HG03039 (cell line): ENCODE results near the gene SCNM1.
"Not testable (repeated sequence)": the region's sequence is repeated elsewhere in the genome, so short reads cannot be mapped to it uniquely, and the experiment has no call there.

Experiments
- ATAC-seq: cut with Tn5 transposase; IDR thresholded peaks from one replicate; pipeline ENCODE4 v1.9.1; 2021; ENCODE audit warnings: mild to moderate bottlenecking, moderate library complexity; ENCODE audit not compliant: unreplicated experiment

The SCNM1 gene

DNA sequence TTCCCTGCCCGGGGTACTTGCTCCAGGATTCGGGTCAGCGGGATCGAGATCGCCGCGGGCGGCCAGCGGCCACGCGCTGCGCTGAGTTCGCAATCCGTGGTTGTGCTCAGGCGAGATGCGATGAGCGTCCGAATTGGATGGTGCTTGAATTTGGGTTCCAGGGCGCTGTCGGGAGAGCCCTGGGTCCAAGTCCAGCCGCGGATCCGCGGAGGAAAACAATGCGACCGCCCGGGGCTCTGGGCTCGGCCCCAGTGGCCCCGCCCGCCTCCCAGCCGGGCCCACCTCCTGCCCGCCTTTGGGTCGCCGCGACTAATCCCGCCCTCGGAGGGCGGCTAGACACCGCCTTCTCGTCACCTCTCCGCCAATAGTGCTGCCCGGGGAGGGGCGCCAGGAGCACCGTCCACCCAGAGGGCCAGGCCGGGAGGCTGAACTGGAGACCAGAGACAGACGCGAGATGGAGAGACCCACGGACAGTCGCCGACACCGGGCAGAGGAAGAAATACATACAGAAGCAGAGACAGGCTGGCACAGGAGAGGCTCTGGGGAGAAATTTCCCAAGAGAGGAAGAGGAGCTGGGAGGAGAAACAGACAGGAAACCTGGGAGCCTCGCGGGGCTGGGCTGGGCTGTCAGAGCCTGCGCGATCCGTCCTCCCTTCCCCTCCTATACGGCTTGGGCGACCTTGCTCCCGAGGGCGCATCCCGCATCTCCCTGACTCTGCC, 19.4 kb upstream of the SCNM1 start, which contains the start of gene SEMA6C:
SEMA6C (minus strand) TSS at position 220 of the 720 bp plus-strand sequence. CDS start 4,010 bp downstream, outside the sequence.
- ATAC-seq, result peak; percentile 98

DNA sequence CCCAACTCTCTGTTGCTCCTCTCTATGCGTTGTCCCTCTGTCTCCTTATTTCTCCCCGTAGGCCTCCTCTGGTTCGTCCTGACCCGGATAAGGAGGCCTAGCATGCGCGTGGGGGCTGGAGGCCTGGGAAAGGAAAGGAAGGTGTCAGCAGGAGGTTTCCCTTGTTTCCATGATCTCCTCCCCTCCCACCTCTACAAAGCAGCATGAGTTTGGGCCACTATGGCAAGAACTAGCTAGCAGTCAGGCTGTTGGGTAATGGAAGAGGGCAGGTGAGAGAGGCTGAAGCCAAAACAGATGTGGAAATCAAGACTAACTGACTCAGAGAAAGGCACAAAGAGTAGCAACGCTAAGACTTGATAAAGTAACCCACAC, 18.8 kb upstream of the SCNM1 start:
- no peak for ATAC-seq

DNA sequence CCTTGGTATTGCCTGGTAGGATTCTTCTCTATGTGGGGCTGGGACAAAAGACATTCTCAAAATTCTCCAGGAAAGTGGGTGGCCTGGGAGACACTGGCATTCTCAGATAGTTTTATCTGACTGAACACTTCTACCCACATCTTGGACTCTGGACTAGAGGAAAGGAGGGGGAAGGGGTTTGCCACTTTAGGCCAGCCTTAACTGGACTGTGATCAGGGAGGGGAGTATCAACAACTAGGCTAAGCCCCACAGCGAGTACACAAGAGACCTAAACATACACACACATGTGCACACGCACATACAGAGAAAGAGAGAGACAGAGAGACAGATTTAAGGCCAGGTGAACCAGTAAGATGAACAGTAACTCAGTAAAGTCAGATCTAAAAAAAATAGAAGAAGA, 18.3 kb upstream of the SCNM1 start:
- no peak for ATAC-seq

DNA sequence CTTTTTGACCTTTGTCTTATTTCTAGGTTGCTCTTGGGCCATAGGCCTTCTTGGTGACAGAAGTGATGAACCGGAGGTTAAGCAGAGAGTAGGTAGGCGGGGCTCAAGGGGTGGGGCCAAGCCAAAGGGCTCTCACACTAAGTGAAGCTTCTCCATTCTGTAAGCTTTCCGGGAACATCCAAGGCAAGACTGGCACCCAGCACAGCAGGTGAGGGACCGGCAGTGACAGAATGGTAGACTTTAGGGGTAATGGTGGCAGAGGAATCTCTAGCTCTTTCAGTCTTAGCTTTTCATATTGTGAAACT, 9.5 kb upstream of the SCNM1 start, which contains the start of gene TNFAIP8L2:
TNFAIP8L2 (plus strand) TSS at position 135 of the 305 bp plus-strand sequence. CDS start 2,049 bp downstream, outside the sequence.
- ATAC-seq, result no peak

DNA sequence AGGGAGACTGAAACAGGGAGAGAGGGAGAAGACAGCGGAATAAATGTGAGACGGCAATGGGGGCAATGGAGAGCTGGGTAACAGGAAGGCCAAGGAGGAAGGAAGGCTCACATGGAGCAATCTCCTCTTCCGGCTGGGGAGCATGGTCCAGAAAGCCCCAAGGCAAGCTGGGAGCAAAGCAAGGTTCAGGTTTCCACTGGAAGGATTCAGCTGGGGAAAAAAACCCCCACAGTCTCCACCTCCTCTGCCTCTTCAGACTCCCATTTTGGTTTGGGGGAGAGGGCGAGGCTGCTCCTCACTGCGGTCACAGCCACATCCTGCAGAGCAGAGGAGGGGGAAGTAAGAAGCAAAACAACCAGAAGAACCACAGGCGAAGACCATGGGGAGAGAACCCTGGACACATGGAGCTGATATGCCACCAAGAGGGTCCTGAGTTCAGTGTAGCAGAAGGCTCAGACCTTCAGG, 8.8 kb upstream of the SCNM1 start:
- no peak for ATAC-seq

DNA sequence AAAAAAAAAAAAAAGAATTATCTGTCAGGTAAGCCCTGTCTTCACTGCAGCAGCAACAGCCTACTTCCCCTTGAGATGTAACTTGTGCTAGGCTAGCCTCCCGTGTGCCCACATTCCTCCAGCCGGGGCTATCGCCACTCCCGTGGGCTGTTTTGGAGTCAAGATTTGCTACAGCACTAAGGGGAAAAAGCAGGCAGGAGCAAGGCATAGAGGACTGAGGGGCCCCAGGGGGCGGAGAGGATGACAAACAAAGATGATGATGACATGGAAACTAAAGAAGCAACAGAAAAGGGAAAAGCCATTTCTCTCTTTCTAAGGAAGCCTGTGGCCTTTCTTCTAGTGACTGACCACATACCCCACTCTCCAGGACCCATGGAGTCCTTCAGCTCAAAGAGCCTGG, 7.6 kb upstream of the SCNM1 start:
- no peak for ATAC-seq

DNA sequence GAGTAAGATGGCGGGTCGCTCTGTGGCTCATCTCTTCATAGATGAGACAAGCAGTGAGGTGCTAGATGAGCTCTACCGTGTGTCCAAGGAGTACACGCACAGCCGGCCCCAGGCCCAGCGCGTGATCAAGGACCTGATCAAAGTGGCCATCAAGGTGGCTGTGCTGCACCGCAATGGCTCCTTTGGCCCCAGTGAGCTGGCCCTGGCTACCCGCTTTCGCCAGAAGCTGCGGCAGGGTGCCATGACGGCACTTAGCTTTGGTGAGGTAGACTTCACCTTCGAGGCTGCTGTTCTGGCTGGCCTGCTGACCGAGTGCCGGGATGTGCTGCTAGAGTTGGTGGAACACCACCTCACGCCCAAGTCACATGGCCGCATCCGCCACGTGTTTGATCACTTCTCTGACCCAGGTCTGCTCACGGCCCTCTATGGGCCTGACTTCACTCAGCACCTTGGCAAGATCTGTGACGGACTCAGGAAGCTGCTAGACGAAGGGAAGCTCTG, 7.1 kb upstream of the SCNM1 start:
- ATAC-seq, result no peak

DNA sequence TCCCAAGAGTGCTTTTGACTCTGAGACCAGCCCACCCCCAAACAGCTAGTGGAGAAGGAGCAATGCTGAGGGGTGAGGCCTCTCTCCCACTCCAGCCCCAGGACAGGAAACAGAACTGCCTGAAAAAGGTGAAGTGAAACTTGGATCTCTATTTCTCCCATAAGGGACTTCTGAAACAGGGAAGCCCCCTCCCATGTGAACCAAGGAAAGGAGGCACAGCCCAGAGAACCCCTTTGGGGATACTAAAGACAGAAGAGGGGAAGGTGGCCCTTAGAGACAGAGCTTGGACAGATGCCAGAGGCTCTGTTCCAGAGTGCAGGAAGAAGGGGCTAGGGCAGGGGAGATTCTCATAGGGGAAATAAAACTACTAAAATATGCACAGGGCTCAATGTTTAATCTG, 6.6 kb upstream of the SCNM1 start:
- ATAC-seq, result no peak

DNA sequence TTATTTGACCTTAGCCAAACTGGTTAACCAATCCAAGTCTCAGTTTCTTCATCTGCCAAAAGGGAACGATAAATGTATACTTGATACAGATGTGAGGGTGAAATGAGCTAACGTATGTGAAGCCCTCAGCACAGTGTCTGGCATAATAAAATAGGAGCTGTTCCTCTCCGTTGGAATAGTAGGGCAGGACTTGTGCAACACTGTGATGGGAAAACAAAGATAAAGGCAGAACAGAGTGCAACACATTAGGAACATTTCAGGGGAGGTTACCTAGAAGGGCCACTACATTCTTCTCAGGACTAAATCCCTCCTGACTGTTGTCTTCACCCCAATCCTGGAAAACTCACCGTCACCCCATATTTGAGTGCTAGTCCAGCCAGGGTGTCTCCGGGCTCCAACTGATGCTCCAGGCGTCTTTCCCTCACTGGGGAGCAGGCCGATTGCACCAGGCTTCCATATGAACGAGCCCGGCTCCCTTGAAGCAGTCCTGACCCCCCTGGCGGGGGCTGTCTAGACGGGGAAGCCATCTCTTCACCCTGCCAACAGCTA, 1.1 kb upstream of the SCNM1 start:
- no peak for ATAC-seq

DNA sequence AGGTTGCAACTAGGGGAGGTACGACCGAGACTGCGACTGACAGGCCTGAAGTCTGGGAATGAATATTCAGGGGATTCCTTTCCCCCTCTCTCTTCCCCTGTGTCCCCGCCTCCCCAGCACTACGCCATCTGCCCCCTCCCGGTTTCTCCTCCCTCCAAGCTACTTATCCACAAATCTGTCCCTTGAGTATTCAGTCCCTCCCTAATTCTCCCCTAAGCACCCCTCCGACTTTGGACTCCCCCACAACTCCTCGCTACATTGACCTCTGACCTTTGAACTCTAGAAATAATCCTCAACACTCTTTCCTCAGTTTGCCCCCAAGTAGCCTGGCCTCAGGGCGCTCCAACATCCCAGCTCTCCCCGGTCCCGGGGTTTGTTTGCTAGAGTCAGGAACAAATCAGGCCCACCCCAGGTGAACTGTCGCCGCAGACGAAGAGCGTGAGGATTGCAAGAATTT, 635 bp upstream of the SCNM1 start:
- peak; percentile 8 for ATAC-seq

DNA sequence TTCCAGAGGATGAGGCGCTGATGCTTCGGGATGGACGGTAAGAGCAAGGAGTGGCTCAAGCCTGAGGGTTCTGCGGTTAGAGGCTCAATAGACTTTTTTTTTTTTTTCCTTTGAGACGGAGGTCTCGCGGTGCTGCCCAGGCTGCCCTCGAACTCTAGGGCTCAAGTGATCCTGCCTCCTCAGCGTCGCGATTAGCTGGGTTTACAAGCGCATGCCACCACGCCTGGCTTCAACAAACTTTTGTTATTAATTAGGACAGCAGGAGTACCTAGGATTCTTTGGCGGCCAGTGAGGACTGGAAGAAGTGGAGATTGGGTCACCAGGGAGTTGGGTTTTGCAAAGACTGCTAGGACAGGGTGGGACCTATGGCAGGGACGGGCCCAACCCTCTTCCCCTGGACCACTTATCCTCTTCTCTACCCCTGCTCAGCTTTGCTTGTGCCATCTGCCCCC, 587 bp downstream of the SCNM1 start:
- no peak for ATAC-seq

DNA sequence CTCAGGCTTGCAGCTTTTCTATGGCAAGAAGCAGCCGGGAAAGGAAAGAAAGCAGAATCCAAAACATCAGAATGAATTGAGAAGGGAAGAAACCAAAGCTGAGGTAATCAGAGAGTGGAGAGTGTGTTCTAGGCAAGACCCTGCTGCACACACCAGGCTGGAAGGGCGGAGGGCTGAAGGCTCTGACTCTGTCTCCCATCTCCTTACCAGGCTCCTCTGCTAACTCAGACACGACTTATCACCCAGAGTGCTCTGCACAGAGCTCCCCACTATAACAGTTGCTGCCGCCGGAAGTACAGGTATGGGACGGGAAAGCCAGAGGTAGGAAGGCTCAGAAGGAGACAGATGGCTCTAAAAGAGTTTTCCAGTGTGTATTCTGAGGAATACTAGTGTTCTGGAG, 1.2 kb downstream of the SCNM1 start:
- ATAC-seq, result no peak

DNA sequence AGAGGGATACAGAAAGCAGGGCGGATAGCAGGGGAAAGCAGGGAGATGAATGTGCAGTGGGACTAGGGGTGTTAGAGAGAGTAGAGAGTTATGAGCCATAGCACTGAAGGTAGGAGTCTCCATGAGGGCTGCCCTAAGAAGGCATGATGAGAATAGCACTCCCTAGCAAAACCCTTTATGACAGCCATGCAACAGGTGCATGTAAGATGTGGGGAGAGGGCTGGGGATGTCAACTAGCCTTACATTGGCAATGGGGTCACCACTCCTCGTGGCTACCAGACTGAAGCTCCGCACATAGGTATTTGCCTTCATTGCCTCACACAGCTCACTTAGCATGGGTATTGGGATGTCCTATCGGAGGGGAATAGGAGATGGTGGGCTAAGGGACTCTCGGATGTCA, 5.2 kb downstream of the SCNM1 start:
- ATAC-seq, result no peak

DNA sequence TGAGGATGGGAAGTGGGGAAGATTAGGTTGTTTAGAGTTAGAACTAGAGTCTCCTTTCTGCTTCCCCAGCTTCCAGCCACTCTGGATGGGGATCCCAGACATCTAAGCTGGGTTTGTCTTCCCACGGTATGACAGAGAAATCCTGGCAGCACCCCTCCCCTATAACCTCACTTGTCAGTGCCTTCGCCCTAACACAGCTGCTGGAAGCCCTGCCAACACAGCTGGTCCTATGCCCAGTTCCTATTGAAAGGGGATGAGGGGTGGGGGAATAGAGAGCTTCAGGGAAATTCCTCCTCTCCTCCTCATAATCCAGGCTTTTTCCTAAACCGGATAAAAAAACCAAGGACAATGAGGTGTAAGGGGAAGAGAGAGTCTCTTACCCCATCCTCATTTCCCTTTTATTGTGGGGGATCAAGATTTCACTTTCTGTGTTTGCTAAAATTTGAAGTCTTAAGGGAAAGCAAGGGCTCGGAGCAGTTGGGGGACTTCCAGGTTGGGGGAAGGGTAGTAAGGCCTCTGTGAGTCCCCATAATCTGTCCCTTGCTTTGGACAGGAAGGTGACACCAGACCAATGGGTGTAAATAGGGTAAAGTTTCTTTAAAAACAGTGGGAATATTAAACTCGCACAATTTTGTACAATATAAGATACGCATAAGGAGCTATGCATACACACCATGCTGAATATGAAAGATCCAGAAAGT, 9.2 kb downstream of the SCNM1 start:
- ATAC-seq, result no peak

DNA sequence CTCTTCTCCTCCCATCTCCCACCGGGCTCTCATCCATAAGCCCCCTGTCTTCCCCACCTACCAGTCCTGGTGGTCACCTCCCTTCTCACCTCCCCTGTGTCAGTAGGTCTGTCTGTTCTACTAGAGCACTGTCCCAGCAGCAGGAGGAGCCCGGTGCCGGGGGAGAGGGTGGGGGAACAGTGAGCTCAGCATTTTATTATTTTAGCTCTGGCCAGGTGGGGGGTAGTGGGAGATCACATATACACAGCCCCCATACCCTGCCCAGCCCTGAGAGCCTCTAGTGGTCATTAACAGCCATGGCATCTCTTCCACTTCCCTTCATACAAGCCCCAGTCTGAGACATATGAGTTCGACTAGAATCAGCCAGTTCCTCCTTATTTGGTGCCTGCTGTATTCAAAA, 9.9 kb downstream of the SCNM1 start, which contains the start of gene TMOD4:
TMOD4 (minus strand) TSS at position 119 of the 400 bp plus-strand sequence. CDS start 1,106 bp downstream, outside the sequence.
- no peak for ATAC-seq

DNA sequence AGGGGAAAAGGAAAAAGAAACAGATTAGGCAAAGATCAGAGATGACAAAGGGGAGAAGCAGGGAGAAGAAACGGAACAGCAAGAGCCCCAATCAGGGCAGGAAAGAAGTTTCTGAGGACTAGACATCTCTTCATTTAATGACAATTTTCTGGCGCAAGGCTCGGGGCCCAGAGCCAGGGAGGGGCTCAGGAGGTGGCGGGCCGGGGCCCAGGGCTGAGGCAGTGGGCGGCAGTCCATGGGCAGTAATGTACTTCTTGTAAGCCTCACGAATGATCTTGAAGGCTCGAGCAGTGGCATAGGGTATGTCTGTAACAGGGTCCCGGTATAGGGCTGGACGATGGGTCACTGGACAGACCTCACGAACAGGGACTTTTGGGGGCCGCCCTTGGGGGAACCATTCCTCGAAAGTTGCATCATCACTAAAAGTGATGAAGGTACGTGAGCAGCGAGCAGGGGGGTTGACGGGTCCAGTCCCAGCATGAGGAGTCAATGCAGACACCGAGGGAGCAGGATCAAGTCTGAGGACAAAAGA, 10.6 kb downstream of the SCNM1 start:
- ATAC-seq, result no peak

DNA sequence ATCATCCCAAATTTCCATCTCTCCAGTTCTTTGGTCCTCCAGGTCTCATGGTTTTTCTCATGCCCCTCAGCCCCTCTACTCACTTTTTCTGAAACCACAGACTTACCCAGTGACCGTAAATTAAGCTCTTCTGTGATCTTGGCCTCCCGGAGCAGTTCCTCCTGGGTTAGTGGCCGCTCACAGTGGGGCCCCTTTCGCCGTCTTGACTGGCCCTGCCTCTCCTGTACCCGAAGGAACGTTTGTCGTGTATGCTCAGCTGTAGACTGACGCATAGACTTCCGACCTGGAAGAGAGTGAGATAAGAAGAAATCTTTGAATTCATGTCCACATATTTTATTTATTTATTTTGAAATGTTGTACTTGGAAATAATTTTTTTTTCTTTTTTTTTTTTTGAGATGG, 18.3 kb downstream of the SCNM1 start:
- ATAC-seq, result no peak

DNA sequence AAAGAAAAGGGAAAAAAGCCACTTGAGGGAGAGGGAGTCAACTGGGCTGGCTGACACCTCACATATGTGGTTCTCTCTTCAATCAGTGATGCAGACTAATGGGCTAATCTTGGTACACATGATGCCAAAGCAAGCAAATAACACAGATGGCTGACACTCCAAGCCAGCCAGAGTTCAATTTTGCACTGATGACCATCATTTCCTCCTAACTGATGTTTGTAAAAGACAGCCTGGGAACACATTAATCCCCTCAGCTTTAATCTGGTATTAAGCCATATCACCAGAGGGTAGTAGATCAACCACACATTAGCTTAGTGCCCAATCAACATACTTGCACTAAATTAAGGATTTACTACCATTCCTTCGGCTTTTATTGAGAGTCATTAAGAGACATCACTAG, 21.3 kb downstream of the SCNM1 start:
- no peak for ATAC-seq

DNA sequence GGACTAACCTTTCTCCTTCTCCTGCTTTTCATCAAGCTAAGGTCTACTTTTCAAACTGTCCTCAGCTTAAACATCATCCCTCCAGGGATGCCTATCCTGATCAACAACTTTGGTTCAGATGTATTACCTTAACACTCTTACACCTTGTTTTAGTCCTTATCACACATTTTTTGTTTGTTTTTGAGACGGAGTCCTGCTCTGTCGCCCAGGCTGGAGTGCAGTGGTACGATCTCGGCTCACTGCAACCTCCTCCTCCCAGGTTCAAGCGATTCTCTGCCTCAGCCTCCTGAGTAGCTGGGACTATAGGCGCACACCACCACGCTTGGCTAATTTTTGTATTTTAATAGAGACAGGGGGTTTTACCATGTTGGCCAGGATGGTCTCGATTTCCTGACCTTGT, 22.7 kb downstream of the SCNM1 start:
- ATAC-seq, result not testable (repeated sequence)

DNA sequence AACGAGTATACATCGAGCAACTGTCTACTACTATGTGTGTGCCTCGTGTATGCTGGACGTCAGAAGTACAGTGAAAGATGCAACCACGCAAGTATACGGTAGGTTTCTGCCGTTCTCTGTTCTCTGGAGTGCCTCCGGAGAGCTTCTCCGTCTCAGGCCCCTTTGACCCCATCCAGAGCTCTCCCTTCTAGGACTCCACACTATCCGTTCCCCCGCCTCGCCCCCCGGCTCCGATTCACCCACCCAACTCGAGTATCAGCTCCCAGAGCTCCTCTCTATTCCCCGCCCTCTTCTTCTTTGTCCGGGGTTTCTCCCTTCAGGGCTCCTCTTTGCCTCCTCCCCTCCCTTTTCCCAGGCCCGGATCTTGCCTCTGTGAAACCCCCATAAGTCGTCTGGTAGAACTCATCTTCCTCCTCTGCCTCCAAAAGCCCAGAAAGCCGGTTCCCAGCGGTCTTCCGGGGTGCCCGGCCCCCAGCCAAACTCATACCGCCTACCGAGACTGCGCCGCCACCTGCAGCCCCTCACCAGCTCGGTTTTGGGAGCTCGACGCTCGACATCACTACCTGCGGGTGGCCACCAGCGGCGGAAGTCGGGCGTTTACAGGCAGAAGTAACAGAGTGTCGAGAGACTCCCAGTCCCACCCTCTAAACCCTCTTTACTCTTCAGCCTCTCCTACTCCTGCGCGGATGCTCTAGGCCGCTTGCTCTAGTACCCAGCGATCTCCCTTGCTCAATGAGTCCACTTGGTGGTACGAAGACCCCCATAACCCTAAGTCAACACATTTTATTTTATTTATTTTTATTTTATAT, 23.9 kb downstream of the SCNM1 start, which contains the start of gene VPS72:
VPS72 (minus strand) TSS at position 561 of the 809 bp plus-strand sequence; CDS start at position 485, 76 bp downstream.
- peak; percentile 80 for ATAC-seq
